HG02588 (cell line): ENCODE data around the gene ATE1.
"Not testable (repeated sequence)": the region's sequence is repeated elsewhere in the genome, so short reads cannot be mapped to it uniquely, and the experiment has no call there.

ENCODE experiments used
- ATAC-seq: cut with Tn5 transposase; IDR thresholded peaks from one replicate; pipeline ENCODE4 v1.9.1; 2021; ENCODE audit warnings: mild to moderate bottlenecking, moderate library complexity; ENCODE audit not compliant: unreplicated experiment

Gene ATE1

DNA sequence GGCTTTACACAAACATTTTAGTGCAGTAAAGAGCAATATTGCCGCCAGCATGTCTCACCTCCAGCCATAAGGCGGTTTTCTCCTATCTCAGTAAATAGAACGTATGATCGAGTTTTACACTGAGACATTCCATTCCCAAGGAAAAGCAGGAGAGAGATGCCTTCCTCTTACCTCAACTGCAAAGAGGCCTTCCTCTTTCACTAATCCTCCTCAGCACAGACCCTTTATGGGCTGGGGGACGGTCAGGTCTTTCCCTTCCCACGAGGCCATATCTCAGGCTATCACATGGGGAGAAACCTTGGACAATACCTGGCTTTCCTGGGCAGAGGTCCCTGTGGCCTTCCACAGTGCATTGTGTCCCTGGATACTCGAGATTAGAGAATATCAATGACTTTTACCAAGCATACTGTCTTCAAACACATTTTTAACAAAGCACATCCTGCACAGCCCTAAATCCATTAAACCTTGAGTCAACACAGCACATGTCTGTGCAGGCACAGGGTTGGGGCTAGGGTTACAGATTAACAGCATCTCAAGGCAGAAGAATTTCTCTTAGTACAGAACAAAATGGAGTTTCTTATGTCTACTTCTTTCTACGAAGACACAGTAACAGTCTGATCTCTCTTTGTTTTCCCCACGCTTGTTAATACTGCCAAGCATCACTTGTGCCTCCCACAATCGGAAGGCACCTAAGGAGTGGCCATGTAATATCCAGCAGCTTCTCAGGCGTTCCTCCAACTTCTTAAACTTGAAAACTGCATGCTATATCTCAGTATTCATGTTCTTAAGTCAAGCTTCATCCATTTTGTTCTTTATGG, 2.6 kb upstream of the ATE1 start:
- ATAC-seq = not testable (repeated sequence)

DNA sequence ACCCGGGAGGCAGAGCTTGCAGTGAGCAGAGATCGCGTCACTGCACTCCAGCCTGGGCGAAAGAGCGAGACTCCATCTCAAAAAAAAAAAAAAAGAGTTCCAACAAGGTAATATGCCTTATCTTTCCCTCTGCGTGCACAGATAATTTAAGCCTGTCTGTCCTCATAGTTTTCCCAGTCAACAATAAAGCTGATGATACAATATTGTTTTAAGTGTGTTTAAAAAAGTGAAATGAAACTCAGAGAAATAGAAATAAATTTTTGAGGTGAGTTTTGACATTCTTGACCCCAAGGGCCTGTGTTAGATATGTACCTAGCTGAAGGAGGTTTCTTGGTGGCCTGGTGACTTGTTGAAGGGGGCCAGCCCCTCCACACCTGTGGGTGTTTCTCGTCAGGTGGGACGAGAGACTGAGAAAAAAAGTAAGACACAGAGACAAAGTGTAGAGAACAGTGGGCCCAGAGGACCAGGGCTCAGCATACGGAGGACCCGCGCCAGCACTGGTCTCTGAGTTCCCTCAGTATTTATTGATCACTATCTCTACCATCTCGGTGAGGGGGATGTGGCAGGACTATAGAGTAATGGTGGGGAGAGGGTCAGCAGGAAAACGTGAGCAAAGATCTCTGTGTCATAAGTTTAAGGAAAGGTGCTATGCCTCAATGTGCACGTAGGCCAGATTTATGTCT, 1.9 kb upstream of the ATE1 start:
- not testable (repeated sequence) for ATAC-seq

DNA sequence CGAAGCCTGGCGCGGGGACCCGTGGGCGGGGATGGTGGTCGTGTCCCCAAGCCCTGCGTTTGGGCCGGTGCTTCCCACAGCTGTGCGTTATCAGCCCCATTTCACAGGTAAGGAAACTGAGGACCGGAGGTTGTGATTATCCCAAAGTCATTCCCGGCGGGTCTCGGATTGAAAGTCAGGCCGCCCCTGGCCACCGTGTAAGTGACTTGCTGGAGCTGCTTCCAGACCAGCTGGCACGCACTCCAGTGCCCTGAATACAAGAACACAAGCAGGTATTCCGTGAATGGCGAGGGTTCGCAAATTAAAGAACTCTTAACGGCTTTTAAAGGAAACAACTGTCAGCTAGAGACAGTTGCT, 675 bp upstream of the ATE1 start:
- ATAC-seq = peak; percentile 5

DNA sequence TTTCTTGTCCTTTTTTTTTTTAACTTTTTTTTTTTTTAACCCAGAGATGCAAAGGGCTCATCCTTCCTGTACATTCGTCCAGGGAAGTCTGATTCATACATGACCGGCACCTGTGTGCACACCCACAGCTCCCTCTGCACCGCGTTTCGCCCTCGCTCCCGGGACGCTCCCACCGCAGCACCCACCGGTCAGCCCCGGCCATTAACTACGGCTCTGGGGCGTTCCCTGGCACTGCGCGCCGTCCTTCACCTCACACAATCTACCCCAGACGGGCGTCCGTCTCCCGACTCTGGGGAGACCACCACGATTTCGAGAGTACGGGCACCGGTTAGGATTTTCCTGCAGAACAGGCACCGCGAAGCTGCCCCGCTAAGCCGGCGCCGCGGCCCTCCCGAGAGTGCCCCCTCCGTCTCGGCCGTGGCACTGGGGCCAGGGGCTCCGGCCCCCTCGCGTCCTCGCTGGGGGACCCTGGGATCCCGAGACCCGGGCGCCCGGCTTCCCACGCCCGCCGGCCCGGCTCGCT, 452 bp downstream of the ATE1 start:
- peak; percentile 47 for ATAC-seq

DNA sequence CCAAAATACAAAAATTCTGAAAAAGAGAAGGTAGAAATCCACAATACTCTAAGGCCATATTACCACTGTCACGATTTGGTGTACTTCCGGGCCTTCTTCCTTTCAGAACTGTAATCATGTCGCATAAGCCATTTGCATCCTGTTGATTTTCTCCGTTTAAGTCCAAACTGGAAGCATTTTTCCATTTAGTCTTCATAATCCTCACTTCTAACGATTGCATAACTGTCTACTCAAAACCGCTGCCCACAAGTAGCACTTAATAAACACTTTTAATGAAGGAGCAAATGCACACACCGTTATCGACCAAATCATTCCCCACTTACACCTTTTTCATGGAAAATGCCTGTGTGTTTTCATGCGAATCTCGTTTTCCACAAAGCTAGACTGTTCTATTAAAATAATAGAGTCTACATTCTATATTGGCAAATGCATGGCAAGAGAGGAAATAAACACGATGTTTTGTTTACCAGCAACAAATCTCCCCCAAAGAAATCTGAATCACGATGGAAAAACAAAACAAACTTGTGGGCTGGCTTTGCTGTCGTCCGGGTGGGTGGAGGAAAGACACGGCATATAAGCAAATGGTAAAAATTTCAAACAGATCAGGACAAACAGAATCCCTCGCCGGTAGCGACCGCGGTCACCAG, 1.0 kb downstream of the ATE1 start:
- ATAC-seq = peak; percentile 3

DNA sequence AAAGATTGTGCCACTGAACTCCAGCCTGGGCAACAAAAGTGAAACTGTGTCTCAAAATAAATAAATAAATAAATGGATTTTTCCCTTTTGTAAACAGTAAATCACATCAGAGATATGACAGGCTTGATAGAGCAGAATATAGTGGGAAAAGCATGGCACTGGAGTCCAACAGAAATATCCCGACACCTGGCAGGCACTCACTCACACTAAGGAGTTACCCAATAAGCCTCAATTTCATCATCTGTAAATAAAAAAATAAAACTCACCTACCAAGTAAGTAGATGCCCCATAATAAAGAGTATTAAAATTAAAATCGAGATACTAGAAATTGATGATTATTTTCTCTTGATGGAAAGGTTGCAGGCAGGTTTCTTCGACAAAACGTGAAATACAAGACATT, 1.7 kb downstream of the ATE1 start:
- no peak for ATAC-seq

DNA sequence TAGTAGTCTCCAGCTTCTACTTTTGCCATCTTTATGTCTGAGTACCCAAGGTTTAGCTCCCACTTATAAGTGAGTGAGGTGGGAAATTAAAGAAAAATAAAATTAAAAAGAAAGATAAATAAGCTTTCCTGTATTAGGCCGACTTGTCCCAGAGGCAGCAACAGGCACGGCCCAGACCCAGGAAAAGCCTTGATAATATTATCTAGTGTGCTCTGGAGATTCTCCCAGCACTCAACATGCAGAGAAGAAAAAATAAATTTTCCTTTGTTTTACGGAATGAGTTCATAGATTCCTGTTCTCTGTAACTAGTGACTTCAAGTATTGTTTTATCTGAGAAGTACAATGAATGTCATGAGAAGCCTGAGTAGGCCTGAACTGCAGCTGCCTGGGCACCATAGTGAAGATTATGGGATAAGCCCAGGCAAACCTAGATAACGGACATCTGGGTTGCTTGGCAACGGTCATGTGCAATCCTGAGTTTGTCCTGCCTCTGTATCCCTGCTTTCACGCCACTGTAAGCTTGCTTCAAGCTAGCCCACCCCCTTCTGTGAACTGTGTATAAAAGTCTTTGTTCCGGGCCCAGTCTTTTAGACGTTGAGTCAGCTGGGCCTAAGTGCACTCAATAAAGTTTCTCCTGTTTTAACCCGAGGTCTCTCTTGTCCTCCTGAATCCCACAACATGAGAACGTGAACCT, 6.4 kb downstream of the ATE1 start:
- no peak for ATAC-seq

DNA sequence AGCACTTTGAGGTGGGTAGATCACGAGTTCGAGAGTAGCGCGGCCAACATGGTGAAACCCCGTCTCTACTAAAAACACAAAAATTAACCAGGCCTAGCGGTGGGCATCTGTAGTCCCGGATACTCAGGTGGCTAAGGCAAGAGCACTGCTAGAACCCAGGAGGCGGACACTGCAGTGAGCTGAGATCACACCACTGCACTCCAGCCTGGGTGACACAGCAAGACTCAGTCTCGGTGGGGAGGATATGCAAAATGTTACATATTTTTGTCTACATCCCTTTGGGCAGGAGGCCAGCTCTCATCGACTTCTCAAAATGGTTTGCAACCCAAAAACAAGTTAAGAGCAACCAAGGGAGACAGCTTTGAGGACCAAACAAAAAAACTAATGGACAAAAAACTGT, 8.2 kb downstream of the ATE1 start:
- peak; percentile 83 for ATAC-seq

DNA sequence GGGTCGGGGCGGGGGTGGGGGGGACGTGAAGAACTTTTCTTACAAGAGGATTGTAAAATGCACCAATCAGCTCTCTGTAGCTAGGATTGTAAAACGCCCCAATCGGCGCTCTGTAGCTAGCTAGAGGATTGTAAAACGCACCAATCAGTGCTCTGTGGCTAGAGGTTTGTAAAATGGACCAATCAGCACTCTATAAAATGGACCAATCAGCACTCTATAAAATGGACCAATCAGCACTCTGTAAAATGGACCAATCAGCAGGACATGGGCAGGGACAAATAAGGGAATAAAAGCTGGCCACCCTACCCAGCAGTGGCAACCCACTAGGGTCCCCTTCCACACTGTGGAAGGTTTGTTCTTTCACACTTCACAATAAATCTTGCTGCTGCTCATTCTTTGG, 9.0 kb downstream of the ATE1 start:
- ATAC-seq = not testable (repeated sequence)

DNA sequence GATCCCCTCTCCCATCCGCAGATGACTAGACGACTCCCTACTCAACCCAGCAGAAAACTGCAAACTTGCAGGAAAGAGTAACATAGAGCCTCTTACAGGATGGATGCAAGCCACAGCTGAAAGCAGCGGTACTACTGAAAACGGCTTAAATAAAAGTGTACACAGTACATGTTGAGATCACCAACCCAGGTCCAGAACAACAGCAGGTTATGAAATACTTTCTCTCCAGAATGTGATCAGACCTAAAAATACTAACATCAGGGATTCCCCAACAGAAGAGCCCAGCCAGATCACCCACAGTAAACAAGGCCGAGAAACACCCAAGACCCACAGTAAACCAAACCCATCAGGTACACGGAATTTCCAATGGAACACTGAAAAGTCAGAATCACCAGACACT, 13.2 kb downstream of the ATE1 start:
- no peak for ATAC-seq

DNA sequence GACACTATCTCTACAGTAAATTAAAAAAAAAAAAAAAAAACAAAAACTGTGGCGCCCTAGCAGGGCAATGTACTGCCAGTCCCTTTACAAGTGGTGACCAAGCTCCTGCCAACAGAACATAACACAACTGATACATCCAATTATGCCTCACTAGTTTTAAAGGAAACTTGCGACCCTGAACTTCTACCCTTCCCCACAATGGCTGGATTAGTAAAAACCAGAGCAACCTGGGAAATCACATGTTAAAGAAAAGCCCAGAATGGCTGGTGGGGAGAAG, 16.5 kb downstream of the ATE1 start:
- ATAC-seq = no peak

DNA sequence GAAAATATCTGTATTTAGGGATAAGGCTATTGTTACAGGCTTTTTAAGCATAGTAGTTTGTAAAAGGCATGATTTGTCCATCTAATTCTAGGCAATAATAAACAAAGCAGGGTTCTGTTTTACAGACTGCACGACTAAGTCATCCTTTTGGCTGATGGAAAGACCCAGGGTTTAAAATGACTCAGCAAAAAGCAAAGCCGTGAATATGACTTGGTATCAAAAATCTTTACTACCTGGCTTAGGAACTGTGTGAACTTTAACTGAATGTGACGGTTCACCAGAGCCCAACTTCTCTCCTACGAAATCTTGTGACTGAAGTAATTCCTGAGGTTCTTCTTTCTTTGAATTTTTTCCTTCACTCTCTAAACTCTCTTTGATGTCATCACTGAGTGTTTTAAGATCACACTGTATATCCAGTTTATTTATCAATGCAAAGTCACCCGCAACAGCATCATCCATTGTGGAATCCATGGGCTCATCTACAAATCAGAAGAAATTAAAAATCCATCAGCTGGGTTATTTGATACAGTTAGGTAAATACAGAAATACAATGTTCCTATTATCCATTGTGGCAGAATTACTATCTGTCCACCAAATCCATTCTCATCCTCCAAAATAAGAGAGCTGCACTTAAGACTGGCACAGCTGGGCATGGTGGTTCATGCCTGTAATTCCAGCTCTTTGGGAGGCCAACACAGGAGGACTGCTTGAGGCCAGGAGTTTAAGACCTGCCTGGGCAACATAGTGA, 17.0 kb downstream of the ATE1 start:
- ATAC-seq = no peak

DNA sequence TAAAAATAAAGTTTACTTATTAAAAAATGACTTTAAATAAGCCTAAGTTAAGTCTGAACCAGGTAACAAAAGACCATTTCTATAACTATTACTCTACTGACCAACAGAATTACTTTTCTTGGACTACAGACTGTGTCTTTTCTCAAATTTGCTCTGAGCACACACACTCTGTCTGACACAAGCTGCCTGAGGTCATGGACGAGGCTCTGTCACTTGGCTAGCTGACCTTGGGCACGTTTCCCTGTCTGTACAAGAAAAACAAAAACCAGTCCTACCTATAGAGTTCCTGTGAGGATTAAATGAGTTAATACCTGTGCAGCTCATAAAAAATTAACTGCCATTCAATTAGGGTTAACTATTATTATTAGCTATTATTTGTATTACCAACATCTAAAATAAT, 22.9 kb downstream of the ATE1 start:
- no peak for ATAC-seq

DNA sequence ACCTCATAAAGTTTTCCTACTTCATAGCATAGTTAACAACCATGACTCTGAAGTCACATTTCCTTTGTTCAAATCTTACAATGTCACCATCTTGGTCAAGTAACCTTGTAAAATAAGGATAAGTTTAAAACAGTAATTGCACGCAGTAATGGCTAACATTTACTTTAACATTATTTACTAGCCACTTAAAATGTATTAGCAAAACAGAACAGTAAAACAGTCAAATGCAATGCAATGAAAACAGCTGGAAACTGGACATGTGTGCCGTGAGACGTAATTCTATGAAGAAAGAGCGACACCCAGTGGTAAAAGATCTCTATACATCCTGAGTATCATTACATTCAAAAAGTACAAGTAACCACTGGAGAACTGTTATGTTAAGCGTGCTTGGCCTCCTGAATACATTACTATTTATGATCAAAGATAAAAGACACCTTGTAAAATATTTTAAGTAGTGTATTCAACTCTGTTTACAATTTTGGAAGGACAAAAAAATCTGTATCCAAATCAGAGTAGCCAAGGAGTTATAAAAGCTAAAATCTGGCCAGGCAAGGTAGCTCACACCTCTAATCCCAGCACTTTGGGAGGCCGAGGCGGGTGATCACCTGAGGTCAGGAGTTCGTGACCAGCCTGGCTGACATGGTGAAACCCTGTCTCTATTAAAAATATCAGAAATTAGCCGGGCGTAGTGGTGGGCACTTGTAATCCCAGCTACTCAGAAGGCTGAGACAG, 27.2 kb downstream of the ATE1 start:
- peak; percentile 54 for ATAC-seq

DNA sequence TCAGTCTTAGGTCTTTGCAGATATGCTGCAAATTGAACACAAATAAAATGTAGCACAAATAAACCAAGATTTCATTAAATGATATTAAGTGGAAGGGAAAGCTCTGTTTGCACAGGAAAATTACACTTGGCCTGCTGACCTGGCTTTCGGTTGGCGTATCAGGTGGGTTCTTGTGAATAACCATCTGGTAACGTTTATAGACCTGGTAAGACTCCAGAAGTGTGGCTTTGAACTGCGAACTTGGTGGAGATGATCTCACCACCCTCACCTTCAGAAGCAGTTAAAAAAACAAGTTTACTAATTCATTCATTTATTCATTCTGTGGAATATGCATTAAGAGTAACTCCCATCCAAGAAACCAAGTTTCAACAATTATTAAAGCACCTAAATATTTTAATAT, 28.1 kb downstream of the ATE1 start:
- no peak for ATAC-seq

DNA sequence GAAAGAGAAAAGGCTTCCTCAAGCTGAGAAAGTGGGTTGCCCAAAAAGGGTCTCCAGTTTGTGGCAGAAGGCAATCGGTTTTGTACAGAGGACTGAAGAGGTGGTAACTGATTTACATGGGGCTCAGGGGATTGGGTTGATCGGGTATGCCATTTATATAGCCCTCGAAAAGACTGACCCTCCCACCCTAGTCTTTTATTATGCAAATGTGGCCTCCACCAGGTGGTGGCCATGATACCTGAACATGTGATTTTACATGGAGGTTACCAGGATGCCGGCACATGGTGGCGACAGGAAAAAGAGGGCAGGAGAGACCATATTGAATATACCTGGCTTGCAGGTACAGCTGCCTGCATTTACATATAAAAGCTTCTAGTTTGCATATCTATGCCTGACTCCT, 36.7 kb downstream of the ATE1 start:
- no peak for ATAC-seq

DNA sequence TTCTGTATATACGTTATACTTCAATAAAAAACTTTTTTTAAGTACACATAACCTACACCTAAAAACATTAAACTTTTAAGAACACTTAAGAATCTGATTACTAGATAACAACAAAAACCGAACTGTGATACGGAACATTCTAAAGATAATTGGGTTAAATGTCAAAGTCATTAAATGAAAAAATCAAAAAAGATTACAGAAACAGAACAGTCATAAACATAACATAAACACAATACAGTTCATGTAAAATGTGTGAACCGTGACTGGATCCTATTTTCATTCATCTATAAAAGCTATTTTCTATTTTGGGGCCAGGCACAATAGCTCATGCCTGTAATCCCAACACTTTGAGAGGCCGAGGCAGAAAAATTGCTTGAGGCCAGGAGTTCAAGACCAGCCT, 38.6 kb downstream of the ATE1 start:
- no peak for ATAC-seq

DNA sequence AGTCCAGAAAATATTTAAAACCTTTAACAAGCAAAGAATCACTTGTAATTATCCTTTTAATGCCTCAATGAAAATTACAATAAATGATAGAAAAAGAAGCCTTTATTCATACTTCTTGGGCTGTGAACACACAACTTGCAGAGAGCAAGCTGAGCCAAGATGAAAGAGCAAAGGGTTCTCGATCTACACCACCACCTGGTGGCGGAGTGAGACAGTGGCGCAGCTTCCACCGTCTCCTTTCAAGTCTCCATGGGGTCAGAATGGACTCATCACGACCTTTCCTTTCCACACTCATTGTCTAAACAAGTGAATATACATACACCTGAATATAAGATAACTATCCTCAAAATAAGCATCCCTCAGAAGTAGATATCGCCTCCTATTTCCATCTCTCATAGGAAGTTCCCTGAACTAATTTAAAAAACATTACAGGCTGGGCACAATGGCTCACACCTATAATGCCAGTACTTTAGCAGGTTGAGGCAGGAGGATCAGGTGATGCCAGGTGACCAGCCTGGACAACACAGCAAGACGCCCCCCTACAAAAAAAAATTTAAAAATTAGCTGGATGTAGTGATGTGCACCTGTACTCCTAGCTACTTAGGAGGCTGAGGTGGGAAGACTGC, 40.7 kb downstream of the ATE1 start:
- no peak for ATAC-seq

DNA sequence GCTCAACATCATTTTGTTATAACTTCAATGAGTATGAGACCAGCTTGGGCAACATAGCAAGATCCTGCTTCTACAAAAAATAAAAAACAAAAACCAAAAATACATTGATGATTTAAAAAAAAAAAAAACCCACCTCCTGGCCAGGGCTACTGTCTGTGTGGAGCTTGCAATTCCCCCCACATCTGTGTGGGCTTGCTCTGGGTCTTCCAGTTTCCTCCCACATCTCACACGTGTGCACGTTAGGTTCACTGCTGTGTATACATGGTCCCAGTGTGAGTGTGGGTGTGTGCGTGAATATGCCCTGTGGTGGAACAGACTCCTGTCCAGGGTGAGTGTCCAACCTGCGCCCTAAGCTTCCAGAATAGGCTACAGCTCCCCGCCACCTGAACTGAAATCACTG, 41.6 kb downstream of the ATE1 start:
- ATAC-seq = no peak

DNA sequence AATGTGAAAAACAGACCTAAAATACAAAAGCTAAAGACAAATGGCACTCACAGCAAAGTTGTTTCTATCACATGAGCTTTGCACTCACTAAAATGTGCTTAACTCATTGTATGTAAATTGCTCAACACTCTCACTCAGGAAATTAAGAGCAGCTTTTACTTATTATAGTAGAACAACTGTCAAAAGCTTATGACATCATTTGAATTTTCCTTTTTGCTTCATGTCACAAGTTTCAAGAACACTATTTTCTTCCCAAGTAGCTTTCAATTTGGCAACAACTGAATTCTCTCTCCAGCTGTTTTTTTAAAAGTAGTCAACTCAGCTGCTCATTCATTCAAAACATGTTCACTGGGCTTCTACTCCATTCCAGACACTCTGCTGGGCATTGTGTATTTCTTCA, 46.9 kb downstream of the ATE1 start:
- ATAC-seq = no peak
